CD4-positive, alpha-beta T cell treated with Interleukin-21 for 1 hour (primary cell): ENCODE data around the gene ROMO1.
A peak's percentile ranks its signal among the peaks of the same experiment; 100 is the strongest.

Experiments
- DNase-seq: peaks from one replicate; pipeline ENCODE4 v3.0.0-alpha.2; 2020

ROMO1 gene

DNA sequence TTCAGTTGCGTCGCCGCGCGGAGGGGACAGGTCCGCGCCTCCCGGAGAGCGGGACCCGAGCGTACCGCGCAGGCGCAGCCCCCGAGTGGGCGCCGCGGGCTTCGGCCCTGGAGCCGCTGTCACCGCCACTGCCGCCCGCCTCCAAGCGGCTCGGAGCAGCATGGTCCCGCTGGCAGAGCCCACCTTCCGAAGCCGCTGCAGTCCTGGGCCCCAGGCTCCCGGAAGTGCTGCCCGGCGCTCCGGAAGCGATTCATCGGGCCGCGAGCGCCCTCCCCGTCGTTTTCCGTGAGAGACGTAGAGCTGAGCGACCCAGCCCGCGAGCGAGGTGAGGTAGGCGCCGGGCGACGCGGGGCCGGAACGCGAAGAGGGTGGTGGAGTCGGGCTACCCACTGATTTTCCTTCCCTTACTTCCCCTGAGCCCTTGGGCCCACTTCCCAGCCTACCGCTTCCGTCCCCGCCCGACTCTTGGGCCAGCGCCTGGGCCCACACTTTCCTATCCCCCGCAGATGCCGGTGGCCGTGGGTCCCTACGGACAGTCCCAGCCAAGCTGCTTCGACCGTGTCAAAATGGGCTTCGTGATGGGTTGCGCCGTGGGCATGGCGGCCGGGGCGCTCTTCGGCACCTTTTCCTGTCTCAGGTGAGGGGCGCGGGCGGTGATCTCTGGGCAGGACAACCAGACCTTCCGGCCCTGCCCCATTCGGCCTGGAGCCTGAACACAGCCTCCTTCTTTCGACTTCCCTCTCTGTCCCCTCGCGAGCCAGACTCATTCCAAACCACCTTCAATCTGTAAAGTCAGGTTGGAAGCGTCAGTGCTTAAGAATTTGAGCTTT is at the start of gene ROMO1, which contains the start of gene NFS1:
Gene ROMO1, plus strand, starts transcription at position 279 of the 830 bp plus-strand sequence. Its CDS starts 228 bp downstream, at position 507.
Gene NFS1, minus strand, starts transcription at position 226 of the 830 bp plus-strand sequence. Its CDS starts 64 bp downstream, at position 162.
- peak; percentile 89 for DNase-seq

GRCh38 chr20:35650632-35651031 is 48.6 kb upstream of the ROMO1 start:
- no peak for DNase-seq

DNA sequence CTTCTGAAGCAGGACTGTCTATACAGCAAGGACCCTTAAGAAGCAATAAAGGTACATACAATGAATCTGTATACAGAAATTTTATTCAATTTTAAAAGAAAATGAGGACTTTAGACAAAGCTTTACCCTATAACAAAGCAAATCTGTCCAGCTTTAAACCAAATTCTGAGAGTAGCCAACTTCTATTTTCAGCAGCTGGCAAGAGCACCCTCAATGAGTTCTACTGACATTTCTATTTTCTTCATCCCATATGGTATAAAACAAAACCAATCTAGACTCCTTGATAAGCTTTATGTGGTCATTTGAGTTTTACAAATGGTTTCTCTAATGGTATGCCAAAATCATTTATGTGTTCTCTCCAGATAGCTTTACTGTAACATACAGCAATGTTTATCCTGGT is 47.2 kb upstream of the ROMO1 start:
- DNase-seq, result no peak

- DNase-seq, result no peak
Observed at GRCh38 chr20:35652641-35653429, 46.4 kb upstream of the ROMO1 start.

- DNase-seq, result no peak
Observed at GRCh38 chr20:35653430-35653734, 45.8 kb upstream of the ROMO1 start.

- no peak for DNase-seq
Observed at GRCh38 chr20:35653893-35654292, 45.3 kb upstream of the ROMO1 start.

DNA sequence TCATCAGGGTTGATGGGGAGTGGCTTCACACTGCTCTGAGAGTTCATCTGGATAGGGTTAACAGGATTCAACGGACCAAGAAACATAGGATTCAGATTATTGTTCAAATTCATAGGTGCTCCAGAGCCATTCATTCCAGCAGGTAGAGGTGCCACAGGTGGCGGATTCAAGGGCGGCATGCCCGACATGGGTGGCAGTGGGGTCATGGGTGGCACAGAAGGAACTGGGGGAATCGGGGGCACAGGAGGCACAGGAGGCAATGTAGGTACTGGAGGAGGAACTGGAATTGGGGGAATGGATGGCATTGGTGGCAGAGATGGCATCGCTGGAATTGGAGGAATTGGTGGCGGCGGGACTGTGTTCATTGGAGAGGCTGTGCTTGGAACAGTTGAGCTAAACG is 44.8 kb upstream of the ROMO1 start:
- no peak for DNase-seq

DNA sequence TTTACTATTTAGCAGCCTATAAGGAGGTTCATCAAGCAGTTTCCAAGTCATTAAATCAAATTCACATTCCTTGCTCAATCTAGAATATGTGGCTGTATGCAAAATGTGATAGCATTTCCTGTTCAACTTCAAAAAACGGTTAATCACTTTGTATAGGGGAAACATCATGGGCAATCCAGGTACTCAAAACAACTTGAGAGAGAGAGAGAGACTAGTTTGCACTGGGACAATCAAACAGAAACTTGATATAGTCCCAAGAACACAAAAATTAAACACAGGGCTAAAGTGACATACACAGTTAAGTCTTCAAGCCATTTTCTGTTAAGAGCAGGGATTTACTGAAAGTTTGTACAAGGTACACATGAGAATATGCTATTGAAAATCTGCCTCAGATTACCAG is 41.9 kb upstream of the ROMO1 start:
- no peak for DNase-seq

GRCh38 chr20:35660122-35660937 is 38.9 kb upstream of the ROMO1 start:
- DNase-seq, result no peak

DNA sequence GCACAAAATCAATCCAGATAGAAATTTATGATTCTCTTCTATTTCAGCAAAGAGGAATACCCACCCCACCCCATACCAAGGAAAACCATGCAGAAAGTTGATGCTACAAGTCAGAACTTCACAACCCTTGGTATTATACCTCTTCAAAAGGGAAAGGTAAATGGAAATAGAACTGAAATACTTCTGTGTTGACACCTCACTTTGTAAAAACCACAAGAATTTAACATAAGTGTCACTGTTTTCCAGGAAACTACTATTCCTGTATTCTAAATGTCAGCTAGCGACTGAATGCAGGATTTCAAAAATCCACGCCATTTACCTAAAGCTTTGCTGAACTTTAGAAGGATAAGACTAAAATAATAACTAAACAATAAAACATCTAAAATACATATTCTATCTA is 38.2 kb upstream of the ROMO1 start:
- DNase-seq, result peak; percentile 33

DNA sequence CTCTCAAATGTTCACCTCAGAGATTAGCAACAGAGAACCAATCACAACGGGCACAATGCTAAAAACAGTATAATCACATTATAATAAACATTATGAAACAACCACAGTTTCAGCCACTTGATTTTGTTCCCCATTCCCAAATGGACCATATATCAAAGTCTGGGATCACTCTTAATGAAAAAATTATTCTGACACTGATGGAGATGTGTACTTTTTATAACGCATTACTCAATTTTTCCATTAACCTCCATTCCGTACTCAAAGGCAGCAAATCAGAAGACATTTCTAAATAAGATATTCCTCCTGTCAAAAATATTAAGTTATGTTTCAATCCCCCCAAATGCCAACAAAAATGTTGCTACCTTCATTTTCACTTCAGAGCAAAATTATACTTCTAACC is 37.3 kb upstream of the ROMO1 start:
- no peak for DNase-seq

- no peak for DNase-seq
Observed at GRCh38 chr20:35662551-35662950, 36.7 kb upstream of the ROMO1 start.

- peak; percentile 80 for DNase-seq
Observed at GRCh38 chr20:35663516-35664465, 35.4 kb upstream of the ROMO1 start.

DNA sequence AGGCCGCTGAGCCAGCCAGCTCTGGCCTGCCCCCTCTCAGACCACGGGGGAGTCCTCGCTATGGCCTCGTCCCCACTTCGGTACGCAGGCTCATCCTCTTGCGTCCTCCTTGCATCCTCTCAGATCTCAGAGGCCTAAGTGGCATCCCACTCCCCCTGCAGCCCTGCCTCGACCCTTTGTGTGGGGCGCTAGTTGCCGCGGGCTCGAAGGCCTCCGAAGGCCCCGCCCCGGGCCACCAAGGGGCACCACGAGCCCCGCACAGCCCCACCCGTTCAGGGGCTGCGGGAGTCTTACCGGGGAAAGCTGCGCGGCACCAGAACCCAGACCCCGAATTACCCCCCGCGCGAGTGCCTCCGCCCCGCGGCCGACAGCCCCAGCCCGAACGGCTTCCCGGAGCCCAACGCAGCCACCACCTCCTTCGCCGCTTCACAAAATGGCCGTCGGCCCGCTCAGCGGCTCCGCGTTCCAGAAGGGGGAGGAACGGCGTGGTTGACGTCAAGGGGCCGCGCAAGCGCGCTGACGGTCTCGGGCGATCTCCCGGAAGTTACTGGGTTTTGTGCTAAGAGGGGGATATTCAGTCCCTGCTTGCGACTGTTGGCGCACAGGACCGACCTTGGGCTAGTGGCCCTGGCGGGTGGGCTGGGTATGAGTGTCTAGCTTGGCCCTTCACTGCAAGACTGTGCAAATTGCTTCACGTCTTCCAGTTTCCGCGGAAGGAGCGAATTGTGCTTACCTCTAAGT is 34.6 kb upstream of the ROMO1 start, which contains the start of the genes CPNE1 and RBM12:
Gene CPNE1, minus strand, starts transcription at position 435 of the 741 bp plus-strand sequence. CDS start 31,977 bp downstream, outside the sequence.
Gene RBM12, minus strand, starts transcription at position 435 of the 741 bp plus-strand sequence. CDS start 9,578 bp downstream, outside the sequence.
- DNase-seq, result peak; percentile 95

- DNase-seq, result no peak
Observed at GRCh38 chr20:35665949-35666288, 33.3 kb upstream of the ROMO1 start.

DNA sequence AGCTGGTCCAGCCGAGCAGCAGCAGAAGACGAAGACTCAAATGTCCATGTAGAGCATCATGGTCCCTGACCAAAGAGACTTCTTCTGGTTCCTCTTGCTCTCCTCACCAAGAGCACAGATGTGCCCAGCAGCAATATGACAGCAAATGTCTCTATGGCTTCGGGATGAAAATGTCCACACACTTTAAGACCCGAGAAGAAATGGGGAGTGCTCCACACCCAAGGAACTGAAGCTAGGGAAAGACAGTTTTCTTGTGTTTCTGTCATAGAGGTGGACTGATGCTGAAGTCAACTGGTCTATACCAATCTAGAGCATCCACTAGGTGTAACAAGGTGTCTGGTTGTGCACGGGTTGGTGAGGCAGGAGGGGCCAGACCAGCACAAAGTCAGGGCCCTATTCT is 30.0 kb upstream of the ROMO1 start:
- no peak for DNase-seq

DNA sequence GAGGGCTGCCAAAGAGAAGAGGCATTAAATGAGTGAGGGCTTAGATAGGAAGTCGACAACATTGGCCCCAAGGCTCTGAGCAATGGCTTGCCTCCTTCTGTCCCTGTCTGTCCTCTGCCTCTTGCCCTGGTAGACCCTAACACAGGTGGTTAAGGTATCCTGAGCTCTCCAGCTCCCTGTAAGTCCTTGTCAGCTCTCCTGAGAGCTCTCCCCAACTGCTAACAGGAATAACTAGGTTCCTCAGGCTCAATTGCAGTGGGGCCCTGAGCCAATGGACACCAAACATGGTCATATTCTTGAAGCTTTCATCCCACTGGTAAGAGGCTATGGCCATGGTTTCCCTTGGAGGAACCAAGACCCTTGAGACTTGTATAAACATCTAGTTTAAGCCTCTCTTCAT is 29.5 kb upstream of the ROMO1 start:
- no peak for DNase-seq

- DNase-seq, result no peak
Observed at GRCh38 chr20:35673884-35674283, 25.3 kb upstream of the ROMO1 start.

DNA sequence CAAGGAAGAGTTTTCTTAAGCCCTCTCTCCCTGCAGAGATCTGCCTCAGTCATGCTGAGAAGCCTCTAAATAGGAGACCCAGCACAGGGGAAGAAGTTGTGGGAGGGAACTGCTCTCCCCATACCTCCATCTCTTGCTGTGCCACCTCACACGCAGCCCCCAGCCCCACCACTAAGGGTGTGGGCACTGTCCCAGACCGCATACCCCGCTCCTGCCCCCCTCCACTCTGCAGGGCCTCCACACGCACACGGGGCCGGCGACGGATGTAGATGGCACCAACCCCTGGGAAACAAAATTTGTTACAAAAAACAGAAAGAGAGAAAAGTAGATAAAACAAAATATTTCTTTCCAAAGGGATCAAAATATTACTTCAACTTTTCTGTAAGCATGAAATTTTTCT is 24.3 kb upstream of the ROMO1 start:
- DNase-seq, result no peak

DNA sequence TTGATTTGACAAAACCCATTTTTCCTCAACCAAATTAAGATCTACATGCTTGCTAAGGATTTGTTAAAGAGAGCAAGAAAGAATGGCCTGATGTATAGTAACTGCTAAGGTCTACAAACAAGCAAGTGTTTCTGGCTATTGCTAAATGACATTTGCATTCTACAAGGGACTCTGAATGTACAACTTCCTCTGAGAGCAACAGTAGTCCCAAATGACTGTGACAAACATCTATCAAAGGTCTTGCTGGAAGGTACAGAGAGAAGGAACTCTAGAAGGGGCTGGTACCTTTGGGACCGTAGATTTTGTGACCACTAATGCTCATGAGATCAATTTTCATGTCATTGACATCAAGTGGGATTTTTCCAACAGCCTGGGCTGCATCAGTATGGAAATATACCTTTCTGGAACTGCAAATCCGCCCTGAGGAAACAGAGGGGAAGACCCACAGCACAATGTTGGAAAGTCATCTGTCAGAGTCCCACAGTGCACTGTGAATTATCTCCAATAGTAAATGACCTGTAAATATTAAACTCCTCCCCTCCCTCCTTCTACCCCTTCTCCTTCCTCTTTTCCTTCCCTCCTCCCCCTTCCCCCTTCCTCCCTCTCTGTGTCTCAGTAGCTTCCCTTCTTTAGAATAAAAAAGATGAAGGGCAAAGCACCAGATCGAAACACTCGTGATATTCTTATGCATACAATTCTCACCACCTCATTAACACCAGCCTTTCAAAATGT is 18.6 kb upstream of the ROMO1 start:
- DNase-seq, result no peak
